ENCODE data around the gene RCN1.

DNA sequence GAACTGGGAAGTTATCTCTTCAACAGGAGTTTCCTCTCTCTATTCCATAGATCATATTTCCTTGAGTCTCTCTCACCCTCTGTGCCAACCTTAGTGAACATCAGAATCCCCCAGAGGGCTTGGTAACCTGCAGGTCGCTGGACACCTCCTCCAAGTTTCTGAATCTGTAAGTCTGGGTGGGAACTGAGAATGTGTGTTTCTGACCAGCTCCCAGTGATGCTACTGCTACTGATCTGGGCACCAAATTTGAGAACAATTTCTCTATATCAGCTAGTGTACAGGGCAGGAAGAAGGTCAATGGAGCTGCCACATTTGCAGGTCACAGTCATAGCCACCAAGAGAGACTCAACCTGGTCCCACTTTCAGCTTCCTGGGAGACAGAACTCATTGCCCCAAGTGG is 62.9 kb downstream of the RCN1 start:
- TF ChIP-seq CTCF (IDR thresholded peaks at IDR 0.05) = no peak
- TF ChIP-seq POLR2A (IDR thresholded peaks at IDR 0.05) = no peak

Measured in body of pancreas (tissue), 4 donors.